CD14-positive monocyte (primary cell): ENCODE measurements around the gene GOLGA2. TPM values are rescaled to one million over a fixed set of nuclear protein-coding genes. Genes with fewer than 3 reads are reported as not detected.
"Not testable (repeated sequence)": the region's sequence is repeated elsewhere in the genome, so short reads cannot be mapped to it uniquely, and the experiment has no call there.

Experiments
- DNase-seq, 3 donors: peaks; one replicate each; pipeline ENCODE4 v3.0.0-alpha.2; 2011 to 2022
- H2AFZ ChIP-seq: 2 replicates; pipeline ENCODE4 v1.6.0; 2012; ENCODE audit warnings: mild to moderate bottlenecking, low read depth, low read length, inconsistent platforms; ENCODE audit not compliant: insufficient read depth, poor library complexity, severe bottlenecking
- H3K27ac ChIP-seq, 2 donors: 1 replicate in 1 of 2; 2 replicates in 1 of 2; pipeline ENCODE4 v1.5.1; 2012 to 2013; ENCODE audit warnings: low read length in 2 of 2, control low read depth in 1 of 2, inconsistent platforms in 1 of 2, low read depth in 1 of 2, mild to moderate bottlenecking in 1 of 2
- H3K27me3 ChIP-seq, 2 donors: one replicate each; pipeline versions ENCODE4 v1.6.0 to v1.6.1; 2011 to 2013; ENCODE audit warnings: low read length in 2 of 2; ENCODE audit not compliant: control insufficient read depth in 2 of 2, insufficient read depth in 2 of 2
- H3K36me3 ChIP-seq, 2 donors: replicated peaks in 1 of 2; 1 replicate in 1 of 2; 2 replicates in 1 of 2; pipeline versions ENCODE4 v1.5.1 to v1.6.1; 2012 to 2013; ENCODE audit warnings: low read length in 2 of 2, control low read depth in 1 of 2, inconsistent platforms in 1 of 2, mild to moderate bottlenecking in 1 of 2; ENCODE audit not compliant: insufficient read depth in 2 of 2, control insufficient read depth in 1 of 2
- H3K4me1 ChIP-seq, 2 donors: 1 replicate in 1 of 2; 2 replicates in 1 of 2; pipeline versions ENCODE4 v1.5.1 to v1.6.1; 2012 to 2013; ENCODE audit warnings: low read length in 2 of 2, control low read depth in 1 of 2, inconsistent platforms in 1 of 2, mild to moderate bottlenecking in 1 of 2, moderate library complexity in 1 of 2; ENCODE audit not compliant: insufficient read depth in 2 of 2, control insufficient read depth in 1 of 2
- H3K4me2 ChIP-seq: replicated peaks from 2 replicates; pipeline ENCODE3; 2012; ENCODE audit warnings: low read length, moderate library complexity, mild to moderate bottlenecking; ENCODE audit not compliant: poor library complexity, severe bottlenecking; ENCODE audit errors: extremely low read depth
- H3K4me3 ChIP-seq, 3 experiments: fragments of 200-600 bp in 1 of 3; sonication (generic) in 1 of 3; replicated peaks in 1 of 3; 1 replicate in 2 of 3; 2 replicates in 1 of 3; pipeline ENCODE4 v1.5.1; 2011 to 2013; ENCODE audit warnings: low read length in 3 of 3, mild to moderate bottlenecking in 3 of 3, control low read depth in 2 of 3, low read depth in 2 of 3, inconsistent platforms in 1 of 3, moderate library complexity in 1 of 3
- H3K79me2 ChIP-seq: 2 replicates; pipeline ENCODE4 v1.6.0; 2012; ENCODE audit warnings: mild to moderate bottlenecking, control low read depth, inconsistent platforms, low read length, moderate library complexity; ENCODE audit not compliant: insufficient read depth
- H3K9ac ChIP-seq: 2 replicates; pipeline ENCODE4 v1.6.0; 2017; ENCODE audit warnings: low read length, mild to moderate bottlenecking; ENCODE audit not compliant: insufficient read depth, poor library complexity, severe bottlenecking
- H3K9me3 ChIP-seq, 2 donors: replicated peaks in 1 of 2; 1 replicate in 1 of 2; 2 replicates in 1 of 2; pipeline versions ENCODE4 v1.5.1 to v1.6.1; 2012 to 2013; ENCODE audit warnings: low read length in 2 of 2, control low read depth in 1 of 2; ENCODE audit not compliant: control insufficient read depth in 1 of 2, insufficient read depth in 1 of 2
- H4K20me1 ChIP-seq: 2 replicates; pipeline ENCODE4 v1.6.0; 2012; ENCODE audit warnings: mild to moderate bottlenecking, low read length, control low read depth, moderate library complexity; ENCODE audit not compliant: insufficient read depth
- H3K27ac Mint-ChIP-seq, 7 donors: one replicate each; pipeline ENCODE4 v1.8.0; 2020; ENCODE audit warnings: mild to moderate bottlenecking in 7 of 7, mixed read lengths in 7 of 7, moderate library complexity in 6 of 7, inconsistent platforms in 2 of 7
- H3K27me3 Mint-ChIP-seq, 3 donors: one replicate each; pipeline ENCODE4 v1.8.0; 2021 to 2022; ENCODE audit warnings: low read depth in 3 of 3, mild to moderate bottlenecking in 3 of 3, mixed read lengths in 3 of 3, moderate library complexity in 3 of 3, inconsistent platforms in 1 of 3
- H3K36me3 Mint-ChIP-seq, 2 donors: one replicate each; pipeline ENCODE4 v1.8.0; 2020; ENCODE audit warnings: mixed read lengths in 2 of 2, inconsistent platforms in 1 of 2, mild to moderate bottlenecking in 1 of 2
- H3K4me1 Mint-ChIP-seq: one replicate; pipeline ENCODE4 v1.8.0; 2020; ENCODE audit warnings: mild to moderate bottlenecking, mixed read lengths
- H3K4me3 Mint-ChIP-seq, 2 donors: one replicate each; pipeline ENCODE4 v1.8.0; 2020; ENCODE audit warnings: mild to moderate bottlenecking in 2 of 2, mixed read lengths in 2 of 2, moderate library complexity in 1 of 2
- H3K9me3 Mint-ChIP-seq, 7 donors: one replicate each; pipeline ENCODE4 v1.8.0; 2020 to 2022; ENCODE audit warnings: mixed read lengths in 7 of 7, mild to moderate bottlenecking in 6 of 7, moderate library complexity in 6 of 7, inconsistent platforms in 2 of 7
- CTCF ChIP-seq: fragments of 200-600 bp; IDR thresholded peaks from one replicate; pipeline ENCODE4 v1.8.0; 2022; ENCODE audit warnings: antibody characterized with exemption, mild to moderate bottlenecking
- WGBS: methylation state at CpG from one replicate; pipeline ENCODE4 v1.1.5; 2013; ENCODE audit warnings: missing lambda C conversion rate; ENCODE audit not compliant: insufficient coverage; 5-methylcytosine and 5-hydroxymethylcytosine counted together
- intact Hi-C, 2 donors: fragments of 100-400 bp; cut with micrococcal nuclease; formaldehyde crosslinking; loops; one replicate each; pipeline versions ENCODE4 v1.15.0 to v1.15.1; 2023
- polyA plus RNA-seq, 3 donors: library from polyadenylated mRNA; depleted of rRNA in 1 of 3; unstranded in 2 of 3; stranded (reverse) in 1 of 3; fragments of 300-500 nt in 2 of 3; fragments of >200 nt in 1 of 3; fragmentation: Illumina TruSeq in 2 of 3; gene quantifications; 1 replicate in 2 of 3; 2 replicates in 1 of 3; pipeline ENCODE4 v1.2.3, GENCODE V29; 2012 to 2021

GOLGA2 gene
- polyA plus RNA-seq, 3 donors = 2.9 to 34.2 (median 4.6) TPM

- peaks cover 6 to 8% of the 10 kb centered on the region in 2 donors for H3K36me3 Mint-ChIP-seq
- no peaks in the 10 kb centered on the region for H3K9me3 ChIP-seq
- H3K27me3 ChIP-seq = no peaks in the 10 kb centered on the region
- H3K27ac Mint-ChIP-seq = peak overlapping the region in 6 of 7 donors; percentile 8 to 85 (median 42)
- peak in 1 of 3 donors; percentile 28 for DNase-seq
- H3K4me3 ChIP-seq = no peak overlapping the region
- H3K4me1 Mint-ChIP-seq = peaks cover 24% of the 10 kb centered on the region
- H4K20me1 ChIP-seq = no peaks in the 10 kb centered on the region
- H3K27me3 Mint-ChIP-seq = peaks cover 0 to 6% (median 0%) of the 10 kb centered on the region in 3 donors
- H3K4me1 ChIP-seq = peaks cover 16 to 18% of the 10 kb centered on the region in 2 donors
- H3K27ac ChIP-seq = no peak overlapping the region
- TF ChIP-seq CTCF = no peak
- H2AFZ ChIP-seq = no peak overlapping the region
- no peaks in the 10 kb centered on the region for H3K9me3 Mint-ChIP-seq
- H3K4me3 Mint-ChIP-seq = no peak overlapping the region
- peaks cover 0 to 2% of the 10 kb centered on the region in 2 donors for H3K36me3 ChIP-seq
- H3K4me2 ChIP-seq = no peak overlapping the region
- peaks cover 4% of the 10 kb centered on the region for H3K79me2 ChIP-seq
- H3K9ac ChIP-seq = no peak overlapping the region
- intact Hi-C loops = no loop called here
- WGBS = 91% methylated on average over 1 of the region's 5 CpGs
These were observed 4.3 kb upstream of the GOLGA2 start for GRCh38 chr9:128280084-128280622.

- H3K4me3 ChIP-seq, H4K20me1 ChIP-seq, H3K4me2 ChIP-seq, DNase-seq, H3K36me3 ChIP-seq, H3K36me3 Mint-ChIP-seq, H3K4me3 Mint-ChIP-seq, H3K27ac ChIP-seq, H3K9ac ChIP-seq, H3K27me3 ChIP-seq, H3K9me3 ChIP-seq, H3K27me3 Mint-ChIP-seq, H3K9me3 Mint-ChIP-seq, H2AFZ ChIP-seq: not testable (repeated sequence)
- WGBS = 83% methylated on average over 3 of the region's 22 CpGs
- H3K4me1 Mint-ChIP-seq = peaks cover 32% of the 10 kb centered on the region
- Histone ChIP-seq H3K79me2 (peaks cover 12% of the 10 kb centered on the region), H3K4me1 (peaks cover 24 to 26% of the 10 kb centered on the region in 2 donors)
- intact Hi-C loops = loop anchor here (5.0 kb wide), 2 partner anchors 43 to 93 kb away; partner anchors contain the start of genes COQ4 (in 2 of the 2), TRUB2 (in 2 of the 2) and URM1 (in 1 of the 2)
- H3K27ac Mint-ChIP-seq = peak overlapping the region in 2 of 7 donors; percentile 10 to 59
These were observed 3.6 kb upstream of the GOLGA2 start for GRCh38 chr9:128279088-128280073.
